Stimulated activated naive CD8-positive, alpha-beta T cell treated with anti-CD3 and anti-CD28 coated beads, Interleukin-15, amount 100 ng/mL, for 72 hours (primary cell): Measurements from ENCODE around the gene MPPE1.
"Not testable (repeated sequence)": the region's sequence is repeated elsewhere in the genome, so short reads cannot be mapped to it uniquely, and the experiment has no call there.

Experiments
- ATAC-seq: fragments of 150-1000 bp; cut with Tn5 transposase; 2 replicates; pipeline ENCODE4 v1.10.0; 2021; ENCODE audit warnings: mild to moderate bottlenecking, moderate library complexity
- DNase-seq, 2 donors: peaks; one replicate each; pipeline ENCODE4 v3.0.0; 2021 to 2022
- H3K27ac Mint-ChIP-seq, 2 donors: one replicate each; pipeline ENCODE4 v1.8.0; 2022; ENCODE audit warnings: mild to moderate bottlenecking in 2 of 2, mixed read lengths in 2 of 2, moderate library complexity in 2 of 2
- H3K27me3 Mint-ChIP-seq: one replicate; pipeline ENCODE4 v1.8.0; 2022; ENCODE audit warnings: mixed read lengths
- H3K4me1 Mint-ChIP-seq: one replicate; pipeline ENCODE4 v1.8.0; 2022; ENCODE audit warnings: mild to moderate bottlenecking, mixed read lengths
- H3K4me3 Mint-ChIP-seq, 2 donors: one replicate each; pipeline ENCODE4 v1.8.0; 2022; ENCODE audit warnings: mild to moderate bottlenecking in 2 of 2, mixed read lengths in 2 of 2, moderate library complexity in 1 of 2
- H3K9me3 Mint-ChIP-seq, 2 donors: one replicate each; pipeline ENCODE4 v1.8.0; 2022; ENCODE audit warnings: mixed read lengths in 2 of 2

MPPE1 gene

DNA sequence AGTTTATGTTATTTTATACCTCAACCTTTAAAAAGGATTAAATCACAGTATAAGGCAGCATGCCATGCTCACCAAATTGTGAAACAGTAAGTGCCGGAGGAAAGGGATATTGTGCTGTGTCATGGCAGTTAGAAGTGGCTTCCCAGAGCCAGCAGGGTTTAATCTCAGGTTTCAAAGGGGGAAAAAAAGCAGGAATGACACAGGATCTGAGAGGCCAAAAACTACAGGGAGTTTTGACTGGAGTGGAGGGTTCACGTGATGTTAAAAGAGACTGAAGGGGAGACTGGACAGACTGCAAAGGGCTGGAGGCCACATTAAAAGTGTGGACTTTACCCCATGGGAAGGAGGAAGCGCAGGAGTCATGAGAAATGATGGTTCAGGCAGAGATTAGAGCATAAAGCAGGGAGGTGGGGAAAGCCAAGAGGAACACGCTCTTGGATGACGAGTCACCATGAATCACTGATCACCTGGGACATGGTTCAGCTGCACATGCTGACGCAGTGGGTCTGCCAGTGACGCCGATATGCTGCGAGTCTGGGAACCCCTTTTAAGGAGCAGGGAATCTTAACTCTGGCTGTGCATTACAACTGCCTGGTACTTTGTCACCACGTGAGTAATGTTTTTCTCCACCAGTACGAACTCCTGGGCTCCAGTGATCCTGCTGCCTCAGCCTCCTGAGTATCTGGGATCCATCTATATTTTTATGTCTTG, 50.8 kb downstream of the MPPE1 start:
- Mint-ChIP-seq H3K9me3 (no peaks in the 10 kb centered on the region), H3K27ac (peak overlapping the region in 1 of 2 donors; percentile 65), H3K4me3 (no peak overlapping the region), H3K27me3 (no peaks in the 10 kb centered on the region), H3K4me1 (peaks cover 26% of the 10 kb centered on the region)
- ATAC-seq, result no peak
- no peak for DNase-seq

DNA sequence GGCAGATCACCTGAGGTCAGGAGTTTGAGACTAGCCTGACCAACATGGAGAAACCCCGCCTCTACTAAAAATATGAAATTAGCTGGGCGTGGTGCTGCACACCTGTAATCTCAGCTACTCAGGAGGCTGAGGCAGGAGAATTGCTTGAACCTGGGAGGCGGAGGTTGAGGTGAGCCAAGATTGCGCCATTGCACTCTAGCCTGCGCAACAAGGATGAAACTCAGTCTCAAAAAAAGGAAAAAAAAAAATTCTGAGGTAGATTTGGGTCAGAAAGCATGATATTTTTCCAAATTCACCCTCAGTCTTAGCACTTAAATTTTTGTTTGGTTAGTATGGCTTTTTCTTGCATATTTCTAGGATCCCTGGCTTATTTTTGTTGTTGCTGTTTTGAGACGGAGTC, 53.6 kb downstream of the MPPE1 start:
- Mint-ChIP-seq H3K4me1 (peaks cover 40% of the 10 kb centered on the region), H3K27ac (peak overlapping the region in 1 of 2 donors; percentile 76)
- not testable (repeated sequence) for ATAC-seq, H3K27me3 Mint-ChIP-seq, DNase-seq, H3K4me3 Mint-ChIP-seq, H3K9me3 Mint-ChIP-seq

DNA sequence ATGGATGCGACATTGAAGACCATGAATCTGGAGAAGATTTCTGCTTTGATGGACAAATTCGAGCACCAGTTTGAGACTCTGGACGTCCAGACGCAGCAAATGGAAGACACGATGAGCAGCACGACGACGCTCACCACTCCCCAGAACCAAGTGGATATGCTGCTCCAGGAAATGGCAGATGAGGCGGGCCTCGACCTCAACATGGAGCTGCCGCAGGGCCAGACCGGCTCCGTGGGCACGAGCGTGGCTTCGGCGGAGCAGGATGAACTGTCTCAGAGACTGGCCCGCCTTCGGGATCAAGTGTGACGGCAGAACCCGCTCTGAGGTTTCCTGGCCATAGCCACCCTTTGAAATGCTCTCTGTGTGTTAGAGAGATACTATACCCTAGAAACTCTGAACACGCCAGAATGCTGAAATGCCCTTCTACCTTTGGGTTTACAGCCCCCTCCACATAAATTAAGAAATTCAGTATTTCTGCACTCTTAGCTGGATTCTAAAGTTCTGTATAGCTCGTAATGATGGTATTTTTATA, 56.2 kb downstream of the MPPE1 start:
- Mint-ChIP-seq H3K4me1 (peaks cover 43% of the 10 kb centered on the region), H3K27ac (peak overlapping the region; percentile 100), H3K4me3 (peak overlapping the region; percentile 100), H3K9me3 (no peaks in the 10 kb centered on the region), H3K27me3 (no peaks in the 10 kb centered on the region)
- DNase-seq, result peak; percentile 34 to 52
- ATAC-seq, result peak; percentile 55

DNA sequence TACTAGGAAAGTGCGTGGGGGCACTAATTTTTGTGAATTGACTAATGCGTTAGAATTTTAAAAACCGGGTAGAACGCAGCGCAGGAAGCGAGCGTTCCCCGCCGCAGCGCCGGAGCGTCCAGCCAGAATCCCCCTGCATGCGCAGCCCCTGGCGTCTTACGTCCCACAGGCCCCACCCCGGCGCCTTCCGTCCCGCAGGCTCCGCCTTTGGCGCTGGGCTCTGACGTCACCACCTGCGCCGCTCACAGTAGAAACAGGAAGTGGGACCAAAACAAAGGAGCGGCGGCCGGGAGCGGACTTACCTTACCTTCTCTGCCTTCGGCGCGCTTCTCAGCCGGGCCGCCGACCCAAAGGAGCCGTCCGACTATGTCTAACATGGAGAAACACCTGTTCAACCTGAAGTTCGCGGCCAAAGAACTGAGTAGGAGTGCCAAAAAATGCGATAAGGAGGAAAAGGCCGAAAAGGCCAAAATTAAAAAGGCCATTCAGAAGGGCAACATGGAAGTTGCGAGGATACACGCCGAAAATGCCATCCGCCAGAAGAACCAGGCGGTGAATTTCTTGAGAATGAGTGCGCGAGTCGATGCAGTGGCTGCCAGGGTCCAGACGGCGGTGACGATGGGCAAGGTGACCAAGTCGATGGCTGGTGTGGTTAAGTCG, 56.8 kb downstream of the MPPE1 start, which contains the start of gene CHMP1B:
TSS of gene CHMP1B (plus strand) at position 268 of the 660 bp plus-strand sequence. CDS start at position 367, 99 bp downstream.
- Mint-ChIP-seq H3K27ac (peak within 1 kb of the TSS; percentile 100), H3K4me3 (peak within 1 kb of the TSS; percentile 100), H3K27me3 (no peaks in the 10 kb centered on the region), H3K9me3 (no peaks in the 10 kb centered on the region), H3K4me1 (peaks cover 43% of the 10 kb centered on the region)
- ATAC-seq, result peak; percentile 96
- peak; percentile 93 to 96 for DNase-seq

DNA sequence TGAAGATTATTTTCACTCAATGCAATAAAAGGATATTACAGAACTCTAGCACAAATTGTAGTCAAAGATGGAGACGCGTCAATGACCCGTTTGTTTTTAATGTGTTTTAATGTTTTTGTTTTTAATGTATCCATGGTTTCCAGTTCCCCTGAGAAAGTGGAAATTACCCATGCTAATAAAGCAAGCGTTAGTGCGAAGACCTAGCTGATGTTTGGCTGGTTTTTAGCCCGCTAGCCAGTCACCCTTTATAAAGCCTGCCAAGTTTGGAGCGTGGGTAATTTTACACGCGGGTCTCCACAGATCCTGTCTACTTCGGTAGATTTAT, 57.3 kb downstream of the MPPE1 start:
- Mint-ChIP-seq H3K27ac (peak overlapping the region; percentile 100), H3K4me1 (peaks cover 43% of the 10 kb centered on the region), H3K4me3 (peak overlapping the region; percentile 100), H3K27me3 (no peaks in the 10 kb centered on the region), H3K9me3 (no peaks in the 10 kb centered on the region)
- DNase-seq, result no peak
- peak; percentile 52 for ATAC-seq

DNA sequence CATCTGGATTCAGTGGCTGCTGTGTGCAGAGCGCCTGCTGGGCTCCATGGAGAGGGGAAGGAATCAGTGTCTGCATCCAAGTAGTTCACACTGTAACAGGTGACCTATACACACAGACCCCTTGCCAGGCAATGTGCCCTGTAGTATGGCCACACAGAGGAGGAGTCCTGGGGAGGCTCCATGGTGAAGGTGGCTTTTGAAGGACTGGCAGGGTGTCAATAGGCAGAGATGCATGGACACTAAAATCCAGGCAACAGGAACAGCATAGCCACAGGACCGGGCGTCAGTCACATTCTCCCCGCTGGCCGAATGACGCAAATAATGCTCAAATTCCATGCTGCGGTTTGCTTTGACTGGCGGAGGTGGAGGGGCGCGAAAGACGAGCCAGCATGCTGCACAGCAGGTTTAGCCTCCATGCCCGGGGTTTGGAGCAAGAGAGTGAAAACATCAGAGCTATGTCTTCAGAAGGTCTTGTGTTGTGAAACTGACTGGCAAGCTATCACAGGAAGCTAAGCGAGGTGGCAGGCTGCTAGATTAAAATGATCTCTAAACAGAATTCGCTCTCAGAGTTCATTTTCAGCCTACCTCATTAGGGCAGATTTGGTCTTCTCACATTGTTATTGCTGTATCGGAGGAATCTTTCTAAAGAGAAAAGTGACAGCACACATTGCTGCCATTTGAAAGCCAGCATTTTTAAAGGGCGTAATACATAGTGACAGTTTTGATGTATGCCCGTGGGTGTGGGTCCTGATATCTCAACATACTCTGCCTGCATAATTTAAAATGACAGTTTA, 58.1 kb downstream of the MPPE1 start:
- H3K4me1 Mint-ChIP-seq, result peaks cover 43% of the 10 kb centered on the region
- peak overlapping the region; percentile 100 for H3K27ac Mint-ChIP-seq
- DNase-seq, result peak; percentile 18 to 50
- no peaks in the 10 kb centered on the region for H3K27me3 Mint-ChIP-seq
- peak overlapping the region; percentile 100 for H3K4me3 Mint-ChIP-seq
- no peaks in the 10 kb centered on the region for H3K9me3 Mint-ChIP-seq
- ATAC-seq, result peak; percentile 17

DNA sequence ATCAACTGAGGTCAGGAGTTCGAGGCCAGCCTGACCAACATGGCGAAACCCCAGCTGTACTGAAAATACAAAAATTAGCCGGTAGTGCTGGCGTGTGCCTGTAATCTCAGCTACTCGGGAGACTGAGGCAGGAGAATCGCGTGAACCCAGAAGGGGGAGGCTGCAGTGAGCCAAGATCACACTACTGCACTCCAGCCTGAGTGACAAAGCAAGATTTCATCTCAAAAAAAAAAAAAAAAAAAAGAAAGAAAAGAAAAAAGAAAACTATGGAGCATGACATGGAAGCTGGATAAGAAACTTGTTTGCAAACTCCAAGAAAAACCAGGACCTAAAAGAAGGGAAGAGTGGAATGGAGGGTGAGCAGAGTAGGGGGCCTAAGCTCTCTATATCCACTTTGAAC, 58.8 kb downstream of the MPPE1 start:
- H3K4me3 Mint-ChIP-seq, result peak overlapping the region; percentile 15 to 20
- H3K27ac Mint-ChIP-seq, result no peak overlapping the region
- no peaks in the 10 kb centered on the region for H3K9me3 Mint-ChIP-seq

DNA sequence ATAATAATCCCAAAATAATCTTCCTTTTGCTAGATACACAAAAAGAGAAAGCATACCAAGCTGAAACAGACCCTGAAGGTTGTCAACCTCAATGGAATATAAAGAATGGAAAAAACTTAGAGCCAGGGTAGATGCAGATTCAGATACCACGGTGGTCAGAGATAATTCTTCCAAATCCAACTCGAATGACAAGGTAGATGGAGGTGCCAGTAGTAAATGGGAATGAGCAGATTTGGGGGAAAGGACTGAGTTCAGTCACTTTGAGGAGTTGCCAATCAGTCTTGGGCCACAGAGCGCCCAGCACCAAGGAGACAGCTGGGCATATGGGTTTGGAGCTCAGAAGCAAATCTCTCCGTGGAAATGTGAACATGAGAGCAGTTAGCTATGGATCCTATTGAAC, 60.3 kb downstream of the MPPE1 start:
- Mint-ChIP-seq H3K9me3 (no peaks in the 10 kb centered on the region), H3K27ac (no peak overlapping the region), H3K4me3 (no peak overlapping the region), H3K27me3 (no peaks in the 10 kb centered on the region), H3K4me1 (peaks cover 31% of the 10 kb centered on the region)
- ATAC-seq (no peak), DNase-seq (no peak)

More for the DNA sequence above, 58.8 kb downstream of the MPPE1 start:
- DNase-seq, result no peak
- Mint-ChIP-seq H3K27me3 (no peaks in the 10 kb centered on the region), H3K4me1 (peaks cover 43% of the 10 kb centered on the region)
- ATAC-seq, result no peak

DNA sequence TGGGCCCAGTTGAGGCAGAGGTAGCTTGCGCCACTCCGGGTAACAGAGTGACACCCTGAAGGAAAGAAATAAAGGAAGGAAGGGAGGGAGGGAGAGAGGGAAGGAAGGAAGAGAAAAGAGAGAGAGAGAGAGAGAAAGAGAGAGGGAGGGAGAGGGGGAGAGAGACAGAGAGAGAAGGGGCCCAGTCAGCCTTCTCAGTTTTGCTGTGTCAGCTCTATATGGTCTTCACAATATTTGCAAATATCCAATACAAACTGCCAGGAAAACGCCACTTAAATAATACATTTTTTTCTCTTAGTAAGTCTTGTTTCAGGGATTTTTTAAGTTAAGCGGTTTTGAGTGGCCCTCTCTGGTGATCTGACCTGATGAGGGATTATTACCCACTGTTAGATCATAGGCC, 62.5 kb downstream of the MPPE1 start:
- no peaks in the 10 kb centered on the region for H3K27me3 Mint-ChIP-seq
- peaks cover 17% of the 10 kb centered on the region for H3K4me1 Mint-ChIP-seq
- DNase-seq, result no peak
- H3K27ac Mint-ChIP-seq, result no peak overlapping the region
- ATAC-seq, result no peak
- H3K4me3 Mint-ChIP-seq, result no peak overlapping the region
- no peaks in the 10 kb centered on the region for H3K9me3 Mint-ChIP-seq

DNA sequence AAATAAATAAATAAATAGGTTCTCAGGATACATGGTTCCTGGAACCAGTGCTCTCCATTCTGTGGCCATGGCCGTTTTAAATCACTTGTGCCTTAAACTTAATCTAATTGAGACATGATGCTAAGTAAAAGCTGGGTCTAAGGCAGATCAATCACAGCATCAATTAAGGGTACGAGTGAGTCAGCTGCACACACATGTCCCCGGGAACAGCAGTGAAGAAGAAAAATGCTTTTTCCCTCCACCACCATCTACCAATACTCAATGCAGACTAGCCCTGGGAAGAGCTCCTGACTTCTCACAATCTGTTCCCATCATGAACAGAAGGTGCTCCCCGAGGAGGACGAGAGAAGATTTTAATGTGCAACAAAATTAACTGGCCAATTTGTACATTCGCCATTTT, 63.7 kb downstream of the MPPE1 start:
- Mint-ChIP-seq H3K27ac (peak overlapping the region in 1 of 2 donors; percentile 76), H3K27me3 (no peaks in the 10 kb centered on the region), H3K4me3 (no peak overlapping the region), H3K9me3 (no peaks in the 10 kb centered on the region), H3K4me1 (peaks cover 5% of the 10 kb centered on the region)
- ATAC-seq (no peak), DNase-seq (no peak)

DNA sequence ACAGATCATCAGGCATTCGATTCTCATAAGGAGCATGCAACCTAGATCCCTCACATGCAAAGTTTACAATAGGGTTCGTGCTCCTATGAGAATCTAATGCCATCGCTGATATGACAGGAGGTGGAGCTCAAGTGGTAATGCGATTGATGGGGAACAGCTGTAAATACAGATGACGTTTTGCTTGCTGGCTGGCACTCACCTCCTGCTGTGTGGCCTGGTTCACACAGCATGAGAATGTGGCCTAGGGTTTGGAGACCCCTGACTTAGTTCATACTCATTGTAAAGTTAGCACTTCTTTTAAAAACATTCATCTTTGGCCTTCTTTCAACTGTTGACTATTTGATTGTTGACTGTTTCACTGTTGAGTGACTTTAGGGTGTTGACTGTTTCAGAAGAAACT, 65.6 kb downstream of the MPPE1 start:
- H3K27ac Mint-ChIP-seq, result peak overlapping the region in 1 of 2 donors; percentile 19
- no peak for DNase-seq
- H3K4me3 Mint-ChIP-seq, result no peak overlapping the region
- no peaks in the 10 kb centered on the region for H3K9me3 Mint-ChIP-seq
- no peak for ATAC-seq
- H3K4me1 Mint-ChIP-seq, result no peaks in the 10 kb centered on the region
- H3K27me3 Mint-ChIP-seq, result no peaks in the 10 kb centered on the region

DNA sequence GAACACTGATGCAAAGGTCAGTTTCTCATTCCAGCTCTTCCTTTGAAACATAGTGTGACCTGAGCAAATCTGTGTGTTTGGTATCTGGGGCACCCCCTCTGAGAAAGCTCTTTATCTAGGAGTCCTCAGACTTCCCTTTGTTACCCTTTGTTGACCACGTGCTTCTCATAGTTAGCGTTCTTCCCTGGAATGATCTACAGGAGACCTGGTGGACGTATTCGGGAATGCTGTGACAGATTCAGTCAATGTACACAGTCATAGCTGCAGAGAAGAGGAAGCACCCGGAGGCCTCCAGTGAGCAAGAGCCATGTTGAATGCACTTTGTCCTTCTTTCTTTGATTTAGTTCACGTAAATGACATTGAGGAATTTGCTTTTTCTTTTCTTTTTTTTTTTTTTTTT, 67.6 kb downstream of the MPPE1 start:
- Mint-ChIP-seq H3K4me1 (no peaks in the 10 kb centered on the region), H3K4me3 (no peak overlapping the region), H3K9me3 (no peaks in the 10 kb centered on the region), H3K27me3 (no peaks in the 10 kb centered on the region), H3K27ac (no peak overlapping the region)
- DNase-seq (no peak), ATAC-seq (no peak)

DNA sequence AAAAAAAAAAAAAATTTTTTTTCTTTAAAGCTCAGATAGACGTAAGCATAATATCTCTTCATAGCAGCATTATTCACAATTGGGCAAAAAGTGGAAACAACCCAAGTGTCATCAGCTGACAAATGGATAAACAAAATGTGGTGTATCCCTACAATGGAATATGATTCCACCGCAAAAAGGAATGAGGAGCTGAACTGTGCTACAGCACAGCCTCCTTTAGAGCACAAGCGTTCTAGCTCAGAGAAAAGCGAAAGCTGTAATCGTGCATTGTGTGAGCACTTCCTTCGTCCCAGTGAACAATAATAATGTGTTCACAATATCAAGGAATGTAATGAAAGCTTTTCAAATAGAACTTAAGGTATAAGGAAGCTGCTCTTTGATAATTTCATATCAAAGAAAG, 68.6 kb downstream of the MPPE1 start:
- ATAC-seq (no peak), DNase-seq (no peak)
- Mint-ChIP-seq H3K27ac (no peak overlapping the region), H3K4me1 (no peaks in the 10 kb centered on the region), H3K4me3 (no peak overlapping the region), H3K27me3 (no peaks in the 10 kb centered on the region), H3K9me3 (no peaks in the 10 kb centered on the region)

DNA sequence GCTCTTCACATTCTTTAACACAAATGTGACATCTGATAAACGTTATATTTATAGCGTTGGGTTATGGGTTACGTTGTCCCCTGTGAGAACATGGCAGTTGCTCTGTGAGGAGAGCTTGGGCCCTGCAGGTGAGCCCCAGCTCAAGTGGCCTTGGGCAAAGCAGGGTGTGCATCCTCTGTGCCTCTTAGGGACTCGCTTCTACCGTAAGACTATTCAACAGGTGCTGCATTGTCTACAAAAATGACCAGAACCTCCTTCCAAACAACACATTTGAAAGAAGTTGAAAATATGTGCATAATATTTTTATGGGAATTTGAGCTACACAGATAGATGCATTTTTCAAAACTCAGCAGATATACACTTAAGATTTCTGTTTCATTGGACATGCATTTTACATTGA, 73.3 kb downstream of the MPPE1 start:
- no peak overlapping the region for H3K27ac Mint-ChIP-seq
- ATAC-seq (no peak), DNase-seq (no peak)
- no peaks in the 10 kb centered on the region for H3K9me3 Mint-ChIP-seq
- H3K27me3 Mint-ChIP-seq, result no peaks in the 10 kb centered on the region
- H3K4me1 Mint-ChIP-seq, result no peaks in the 10 kb centered on the region
- no peak overlapping the region for H3K4me3 Mint-ChIP-seq
